H1 (cell line): ENCODE measurements around the gene UTP14A. TPM values are rescaled to one million over a fixed set of nuclear protein-coding genes. Genes with fewer than 3 reads are reported as not detected.

Experiments
- CTCF ChIA-PET: fragments of 300-600 bp; sonication (Branson Sonifier 250); formaldehyde crosslinking; loops from one replicate; lab custom pipeline; 2021; ENCODE audit not compliant: partially characterized antibody; lab: Charles Lee
- POLR2A ChIA-PET: fragments of 300-600 bp; sonication (Branson Sonifier 250); formaldehyde crosslinking; loops from one replicate; lab custom pipeline; 2021; ENCODE audit warnings: inconsistent platforms; ENCODE audit not compliant: partially characterized antibody; lab: Charles Lee
- DNase-seq, 2 experiments: peaks; one replicate each; pipeline versions ENCODE4 v3.0.0 to v3.0.0-alpha.2; 2010 to 2022; ENCODE audit warnings: low spot score in 2 of 2, low read depth in 1 of 2, mixed read lengths in 1 of 2
- FAIRE-seq: peaks from 2 replicates; lab custom pipeline; 2011; peaks lifted over from hg19 to GRCh38; lab: Jason Lieb, UNC
- H2AFZ ChIP-seq: 2 replicates; pipeline ENCODE4 v1.8.1; 2012; ENCODE audit warnings: low read length, inconsistent platforms
- H2AK5ac ChIP-seq: 2 replicates; pipeline ENCODE4 v1.6.1; 2013; ENCODE audit warnings: low read depth, low read length
- H2BK120ac ChIP-seq: replicated peaks from 2 replicates; pipeline ENCODE3; 2013; ENCODE audit warnings: low read depth, low read length, inconsistent platforms
- H2BK12ac ChIP-seq: 2 replicates; pipeline ENCODE4 v1.6.1; 2013; ENCODE audit warnings: low read depth, low read length
- H2BK15ac ChIP-seq: 2 replicates; pipeline ENCODE4 v1.6.1; 2013; ENCODE audit warnings: low read length
- H2BK20ac ChIP-seq: 2 replicates; pipeline ENCODE4 v1.6.1; 2013; ENCODE audit warnings: low read length
- H2BK5ac ChIP-seq: 2 replicates; pipeline ENCODE4 v1.6.1; 2013; ENCODE audit warnings: low read depth, low read length
- H3K14ac ChIP-seq: 2 replicates; pipeline ENCODE4 v1.6.1; 2013; ENCODE audit warnings: inconsistent platforms; ENCODE audit not compliant: insufficient read length
- H3K18ac ChIP-seq: 2 replicates; pipeline ENCODE4 v1.6.1; 2013; ENCODE audit warnings: low read length; ENCODE audit errors: extremely low read depth
- H3K23ac ChIP-seq: 2 replicates; pipeline ENCODE4 v1.6.1; 2013; ENCODE audit warnings: inconsistent platforms; ENCODE audit not compliant: insufficient read length
- H3K23me2 ChIP-seq: 2 replicates; pipeline ENCODE4 v1.6.1; 2013; ENCODE audit warnings: low read depth, low read length
- H3K27ac ChIP-seq: 2 replicates; pipeline ENCODE4 v1.6.1; 2011; ENCODE audit warnings: low read depth, low read length, inconsistent platforms
- H3K27me3 ChIP-seq, 4 experiments: replicated peaks in 1 of 4; 1 replicate in 1 of 4; 2 replicates in 3 of 4; pipeline versions ENCODE4 v1.6.1 to v1.8.1; 2011 to 2013; ENCODE audit warnings: low read length in 3 of 4, mild to moderate bottlenecking in 3 of 4, inconsistent platforms in 2 of 4, mixed read lengths in 2 of 4, moderate library complexity in 1 of 4; ENCODE audit not compliant: control insufficient read depth in 3 of 4, insufficient read depth in 3 of 4; ENCODE audit errors: extremely low read depth in 1 of 4
- H3K36me3 ChIP-seq, 4 experiments: 2 replicates each; pipeline versions ENCODE4 v1.6.1 to v1.8.1; 2011 to 2013; ENCODE audit warnings: mild to moderate bottlenecking in 4 of 4, low read length in 3 of 4, moderate library complexity in 2 of 4, control low read depth in 1 of 4, inconsistent platforms in 1 of 4; ENCODE audit not compliant: insufficient read depth in 4 of 4, control insufficient read depth in 2 of 4
- H3K4ac ChIP-seq: replicated peaks from 2 replicates; pipeline ENCODE3; 2013; ENCODE audit warnings: low read length, low read depth, mixed read lengths, inconsistent platforms; ENCODE audit not compliant: insufficient read length
- H3K4me1 ChIP-seq, 4 experiments: replicated peaks in 1 of 4; 1 replicate in 1 of 4; 2 replicates in 3 of 4; pipeline versions ENCODE4 v1.6.1 to v1.8.1; 2011 to 2013; ENCODE audit warnings: low read length in 3 of 4, inconsistent platforms in 2 of 4, mixed read lengths in 1 of 4; ENCODE audit not compliant: insufficient read depth in 4 of 4, control insufficient read depth in 3 of 4
- H3K4me2 ChIP-seq, 2 experiments: 2 replicates each; pipeline versions ENCODE4 v1.6.1 to v1.8.1; 2011 to 2013; ENCODE audit warnings: low read depth in 2 of 2, low read length in 2 of 2, control low read depth in 1 of 2, inconsistent platforms in 1 of 2, mild to moderate bottlenecking in 1 of 2; ENCODE audit not compliant: insufficient read depth in 1 of 2
- H3K4me3 ChIP-seq, 4 experiments: fragments of 200-600, 300-600 bp in 1 of 4; sonication (generic), shearing (Covaris generic), sonication (Bioruptor Twin) in 1 of 4; 2 replicates each; pipeline versions ENCODE4 v1.5.1 to v1.8.1; 2011 to 2016; ENCODE audit warnings: low read length in 4 of 4, low read depth in 3 of 4, control low read depth in 2 of 4, inconsistent platforms in 2 of 4, mild to moderate bottlenecking in 2 of 4, mixed read lengths in 1 of 4, moderate library complexity in 1 of 4; ENCODE audit not compliant: insufficient read depth in 2 of 4; ENCODE audit errors: extremely low read depth in 1 of 4
- H3K56ac ChIP-seq: replicated peaks from 2 replicates; pipeline ENCODE3; 2013; ENCODE audit warnings: low read depth, mild to moderate bottlenecking, mixed read lengths, low read length, inconsistent platforms; ENCODE audit not compliant: insufficient read length
- H3K79me1 ChIP-seq: 2 replicates; pipeline ENCODE4 v1.6.1; 2013; ENCODE audit warnings: low read depth, low read length, control low read depth
- H3K79me2 ChIP-seq, 2 experiments: 2 replicates each; pipeline versions ENCODE4 v1.6.1 to v1.8.1; 2012 to 2013; ENCODE audit warnings: low read length in 2 of 2, mild to moderate bottlenecking in 2 of 2, inconsistent platforms in 1 of 2; ENCODE audit not compliant: insufficient read depth in 2 of 2, control insufficient read depth in 1 of 2
- H3K9ac ChIP-seq, 4 experiments: replicated peaks in 1 of 4; 1 replicate in 1 of 4; 2 replicates in 3 of 4; pipeline versions ENCODE4 v1.6.1 to v1.8.1; 2011 to 2013; ENCODE audit warnings: low read depth in 3 of 4, low read length in 3 of 4, control low read depth in 2 of 4, mild to moderate bottlenecking in 2 of 4, moderate library complexity in 2 of 4, inconsistent platforms in 1 of 4; ENCODE audit errors: extremely low read depth in 1 of 4
- H3K9me3 ChIP-seq, 2 experiments: 2 replicates each; pipeline versions ENCODE4 v1.6.1 to v1.8.1; 2012 to 2013; ENCODE audit warnings: mild to moderate bottlenecking in 2 of 2, moderate library complexity in 2 of 2, control low read depth in 1 of 2, inconsistent platforms in 1 of 2, low read depth in 1 of 2, low read length in 1 of 2, mixed read lengths in 1 of 2; ENCODE audit not compliant: insufficient read depth in 2 of 2
- H4K20me1 ChIP-seq, 2 experiments: replicated peaks in 1 of 2; 2 replicates each; pipeline versions ENCODE3 to v1.8.1; 2011 to 2013; ENCODE audit warnings: inconsistent platforms in 2 of 2, low read length in 2 of 2, mild to moderate bottlenecking in 1 of 2; ENCODE audit not compliant: insufficient read depth in 2 of 2, control insufficient read depth in 1 of 2
- H4K5ac ChIP-seq: 2 replicates; pipeline ENCODE4 v1.6.1; 2013; ENCODE audit warnings: low read length, low read depth, mixed read lengths, inconsistent platforms; ENCODE audit not compliant: insufficient read length
- H4K8ac ChIP-seq: 2 replicates; pipeline ENCODE4 v1.8.0; 2013; ENCODE audit warnings: mild to moderate bottlenecking, moderate library complexity, low read length, inconsistent platforms; ENCODE audit not compliant: insufficient read depth; ENCODE audit errors: extremely low read depth
- H4K91ac ChIP-seq: replicated peaks from 2 replicates; pipeline ENCODE3; 2013; ENCODE audit warnings: low read length, mixed read lengths, inconsistent platforms; ENCODE audit not compliant: insufficient read length
- BACH1 ChIP-seq: IDR thresholded peaks from 2 replicates; pipeline ENCODE4 v1.6.1; 2012; ENCODE audit warnings: low read length, improper control_type of control experiment
- CREB1 ChIP-seq: IDR thresholded peaks from 2 replicates; pipeline ENCODE4 v1.6.1; 2012; ENCODE audit warnings: inconsistent platforms
- EGR1 ChIP-seq: IDR thresholded peaks from 2 replicates; pipeline ENCODE4 v1.6.1; 2011; ENCODE audit warnings: low read depth, low read length, borderline replicate concordance
- EZH2 ChIP-seq: fragments of 200-600 bp; sonication (generic); IDR thresholded peaks from 2 replicates; pipeline ENCODE4 v1.7.1; 2012; ENCODE audit warnings: low read depth, mild to moderate bottlenecking, moderate library complexity, low read length, inconsistent platforms; ENCODE audit not compliant: severe bottlenecking
- HDAC6 ChIP-seq: IDR thresholded peaks from one replicate; pipeline ENCODE4 v1.7.1; 2012; ENCODE audit warnings: low read depth, mild to moderate bottlenecking, inconsistent platforms, low read length, moderate library complexity
- KDM4A ChIP-seq: IDR thresholded peaks from one replicate; pipeline ENCODE4 v1.7.1; 2012; ENCODE audit warnings: low read depth, mild to moderate bottlenecking, moderate library complexity, low read length, inconsistent platforms; ENCODE audit not compliant: severe bottlenecking
- NRF1 ChIP-seq: IDR thresholded peaks from 2 replicates; pipeline ENCODE4 v1.6.1; 2011; ENCODE audit warnings: mild to moderate bottlenecking, low read depth, low read length, improper control_type of control experiment
- POLR2A ChIP-seq, 2 experiments: IDR thresholded peaks; 1 replicate in 1 of 2; 2 replicates in 1 of 2; pipeline ENCODE4 v1.6.1; 2011; ENCODE audit warnings: low read depth in 2 of 2, low read length in 2 of 2, mild to moderate bottlenecking in 2 of 2; ENCODE audit errors: control extremely low read depth in 1 of 2
- POLR2AphosphoS5 ChIP-seq: IDR thresholded peaks from 2 replicates; pipeline ENCODE4 v1.6.1; 2011; ENCODE audit warnings: low read depth, low read length
- RAD21 ChIP-seq, 2 experiments: IDR thresholded peaks in 1 of 2; conservative IDR thresholded peaks in 1 of 2; 2 replicates each; pipeline ENCODE4 v1.6.1; 2011; ENCODE audit warnings: low read depth in 2 of 2, low read length in 2 of 2, improper control_type of control experiment in 1 of 2, inconsistent platforms in 1 of 2, mild to moderate bottlenecking in 1 of 2, moderate library complexity in 1 of 2
- RXRA ChIP-seq: IDR thresholded peaks from 2 replicates; pipeline ENCODE4 v1.6.1; 2011; ENCODE audit warnings: low read depth, mild to moderate bottlenecking, low read length, moderate library complexity; ENCODE audit not compliant: insufficient read depth
- SAP30 ChIP-seq: fragments of 300-600 bp; sonication (generic); IDR thresholded peaks from 2 replicates; pipeline ENCODE4 v1.7.1; 2012; ENCODE audit warnings: low read length, moderate library complexity, mild to moderate bottlenecking, inconsistent platforms; ENCODE audit not compliant: insufficient read depth, insufficient replicate concordance
- SIRT6 ChIP-seq: IDR thresholded peaks from one replicate; pipeline ENCODE4 v1.7.1; 2012; ENCODE audit warnings: low read length, inconsistent platforms
- SIX5 ChIP-seq: IDR thresholded peaks from 2 replicates; pipeline ENCODE4 v1.6.1; 2011; ENCODE audit warnings: mild to moderate bottlenecking, low read depth, low read length
- SUZ12 ChIP-seq: fragments of 200-600 bp; sonication (generic); IDR thresholded peaks from 2 replicates; pipeline ENCODE4 v1.6.1; 2012; ENCODE audit warnings: mild to moderate bottlenecking, inconsistent platforms, low read length, moderate library complexity, mixed read lengths
- YY1 ChIP-seq: IDR thresholded peaks from 2 replicates; pipeline ENCODE4 v1.6.1; 2011; ENCODE audit warnings: low read depth, mild to moderate bottlenecking, low read length
- WGBS, 2 experiments: shearing (Covaris generic) in 1 of 2; methylation state at CpG; one replicate each; pipeline versions ENCODE4 v1.1.6 to v1.1.7; 2013 to 2015; ENCODE audit warnings: low lambda C conversion rate in 2 of 2, mixed read lengths in 2 of 2, inconsistent platforms in 1 of 2, low coverage in 1 of 2, missing lambda C conversion rate in 1 of 2; ENCODE audit not compliant: insufficient replicate concordance in 2 of 2, insufficient coverage in 1 of 2, insufficient read length in 1 of 2; ENCODE audit errors: extremely low coverage in 1 of 2, missing lambda C conversion rate in 1 of 2; 5-methylcytosine and 5-hydroxymethylcytosine counted together
- polyA plus RNA-seq, 7 experiments: library from polyadenylated mRNA; depleted of rRNA in 3 of 7; stranded (reverse) in 5 of 7; unstranded in 2 of 7; fragments of >200 nt in 5 of 7; fragments of 200-250 nt in 2 of 7; gene quantifications; 1 replicate in 5 of 7; 2 replicates in 1 of 7; 4 replicates in 1 of 7; pipeline versions ENCODE4 v1.2.1 to v1.2.3, GENCODE V29; 2011 to 2013; ENCODE audit warnings: missing spikeins in 2 of 7, mixed read lengths in 2 of 7
- total RNA-seq: library from RNA; stranded (reverse); fragmentation: NEBNext Ultra II Directional; extraction: Animal tissue kit (Norgen Biotek cat#: 25700); gene quantifications from 2 replicates; pipeline ENCODE4 v1.2.1, GENCODE V29; 2021

UTP14A gene
- total and polyA plus RNA-seq, 2 of the 8 experiments (the other 6 are each of a cell fraction or from before 2014, with no cell fraction given): 4.5 to 24.0 TPM

GRCh38 chrX:129900054-129900453 is 5.9 kb upstream of the UTP14A start:
- H3K27me3 ChIP-seq: no peaks in the 10 kb centered on the region
- H2BK120ac ChIP-seq: no peak overlapping the region
- H4K20me1 ChIP-seq: no peaks in the 10 kb centered on the region
- no peak overlapping the region for H3K4me3 ChIP-seq
- no peak overlapping the region for H3K4ac ChIP-seq
- no peak overlapping the region for H2BK12ac ChIP-seq
- no peaks in the 10 kb centered on the region for H3K9me3 ChIP-seq
- H3K9ac ChIP-seq: no peak overlapping the region
- 92% methylated on average over 4 of the region's 6 CpGs; no CpG with 5 or more reads in 1 of the 2 experiments for WGBS, 2 experiments
- no peak overlapping the region for H2BK20ac ChIP-seq
- no peak overlapping the region for H2BK15ac ChIP-seq
- H3K27ac ChIP-seq: no peak overlapping the region
- H2BK5ac ChIP-seq: no peak overlapping the region
- H3K23ac ChIP-seq: no peak overlapping the region
- H3K36me3 ChIP-seq: no peaks in the 10 kb centered on the region
- no peak overlapping the region for H3K4me2 ChIP-seq
- DNase-seq (no peak), FAIRE-seq (no peak)
- no peak overlapping the region for H3K14ac ChIP-seq
- no peak overlapping the region for H2AK5ac ChIP-seq
- no peak overlapping the region for H3K56ac ChIP-seq
- no peak overlapping the region for H4K5ac ChIP-seq
- H3K4me1 ChIP-seq: no peaks in the 10 kb centered on the region
- no peak overlapping the region for H2AFZ ChIP-seq
- CTCF ChIA-PET: interaction anchor here (0.6 kb wide), 1 partner anchor 67 kb away, joined by 4 read pairs; no protein-coding TSS in a partner anchor
- no peaks in the 10 kb centered on the region for H3K79me1 ChIP-seq
- no peaks in the 10 kb centered on the region for H3K79me2 ChIP-seq
- H4K8ac ChIP-seq: no peak overlapping the region
- H4K91ac ChIP-seq: no peak overlapping the region
- POLR2A ChIA-PET: no interaction called here
- peaks cover 2% of the 10 kb centered on the region; the same call in 1 of the 2 replicates for H3K23me2 ChIP-seq
- H3K18ac ChIP-seq: no peak overlapping the region
- TF ChIP-seq SAP30 (no peak), HDAC6 (no peak), EZH2 (no peak), NRF1 (no peak), KDM4A (no peak), RXRA (no peak), SIX5 (no peak), SUZ12 (no peak), POLR2AphosphoS5 (no peak), YY1 (no peak), RAD21 (IDR thresholded peaks at IDR 0.05 in 1 of 2, conservative IDR thresholded peaks at IDR 0.05 in 1 of 2; ENCODE audit: low read depth in 2 of 2, low read length in 2 of 2) (no peak), BACH1 (no peak), EGR1 (no peak), SIRT6 (no peak), CREB1 (no peak), POLR2A (IDR thresholded peaks at IDR 0.05; ENCODE audit: control extremely low read depth in 1 of 2, low read depth in 2 of 2, low read length in 2 of 2) (no peak)
